ENCODE results near the gene DAPK2.

DAPK2 gene

GRCh38 chr15:63889831-63890230, 156.5 kb downstream of the DAPK2 start:
- DNase-seq, result no peak

GRCh38 chr15:63888823-63889222, 157.5 kb downstream of the DAPK2 start:
- DNase-seq, result no peak

GRCh38 chr15:63888146-63888545, 158.1 kb downstream of the DAPK2 start:
- DNase-seq, result no peak

- DNase-seq, result no peak
Measured at GRCh38 chr15:63887630-63888029, 158.7 kb downstream of the DAPK2 start.

- DNase-seq, result no peak
Measured at GRCh38 chr15:63884953-63885352, 161.3 kb downstream of the DAPK2 start.

- no peak for DNase-seq
Measured at GRCh38 chr15:63881431-63881830, 164.9 kb downstream of the DAPK2 start.

- DNase-seq, result no peak
Measured at GRCh38 chr15:63880744-63881143, 165.5 kb downstream of the DAPK2 start.

- DNase-seq, result no peak
Measured at GRCh38 chr15:63879995-63880394, 166.3 kb downstream of the DAPK2 start.

GRCh38 chr15:63879211-63879610, 167.1 kb downstream of the DAPK2 start:
- DNase-seq, result no peak

GRCh38 chr15:63877713-63878271, 168.5 kb downstream of the DAPK2 start:
- no peak for DNase-seq

GRCh38 chr15:63876085-63876662, 170.1 kb downstream of the DAPK2 start:
- DNase-seq, result no peak

- DNase-seq, result no peak
Measured at GRCh38 chr15:63874616-63875015, 171.7 kb downstream of the DAPK2 start.

- DNase-seq, result no peak
Measured at GRCh38 chr15:63872759-63873510, 173.3 kb downstream of the DAPK2 start.

GRCh38 chr15:63870487-63871209, 175.6 kb downstream of the DAPK2 start:
- DNase-seq, result no peak

- no peak for DNase-seq
Measured at GRCh38 chr15:63870043-63870394, 176.3 kb downstream of the DAPK2 start.

- DNase-seq, result no peak
Measured at GRCh38 chr15:63869371-63870042, 176.8 kb downstream of the DAPK2 start.

GRCh38 chr15:63864186-63864585, 182.1 kb downstream of the DAPK2 start:
- DNase-seq, result no peak

- no peak for DNase-seq
Measured at GRCh38 chr15:63861946-63862517, 184.3 kb downstream of the DAPK2 start.

- no peak for DNase-seq
Measured at GRCh38 chr15:63860555-63860954, 185.7 kb downstream of the DAPK2 start.

GRCh38 chr15:63860155-63860554, 186.1 kb downstream of the DAPK2 start:
- no peak for DNase-seq

GRCh38 chr15:63858881-63859280, 187.4 kb downstream of the DAPK2 start:
- DNase-seq, result no peak

GRCh38 chr15:63858448-63858847, 187.8 kb downstream of the DAPK2 start:
- no peak for DNase-seq

GRCh38 chr15:63857461-63857856, 188.8 kb downstream of the DAPK2 start:
- DNase-seq, result no peak

Measured in cortex of kidney (tissue), 1 donor.